Activated T-helper 2 cell treated with anti-CD3 and anti-CD28 coated beads, Interferon-gamma antibody, Interleukin-2, Interleukin-4, amounts not matched to agents 10 μg/mL and 5 μg/mL and 100 μg/mL, durations not matched to agents 14 hours and 24 hours and 36 hours (primary cell): ENCODE data around the gene ASCC1. TPM values are rescaled to one million over a fixed set of nuclear protein-coding genes. Genes with fewer than 3 reads are reported as not detected.
"Not testable (repeated sequence)": the region's sequence is repeated elsewhere in the genome, so short reads cannot be mapped to it uniquely, and the experiment has no call there.

Experiments used
- DNase-seq: peaks from one replicate; pipeline ENCODE4 v3.0.0; 2021; ENCODE audit warnings: low spot score
- H3K27ac Mint-ChIP-seq: one replicate; pipeline ENCODE4 v1.8.0; 2021; ENCODE audit warnings: mixed read lengths
- H3K27me3 Mint-ChIP-seq: one replicate; pipeline ENCODE4 v1.8.0; 2021; ENCODE audit warnings: low read depth, mixed read lengths
- H3K36me3 Mint-ChIP-seq: one replicate; pipeline ENCODE4 v1.8.0; 2021; ENCODE audit warnings: low read depth, mixed read lengths
- H3K4me1 Mint-ChIP-seq: one replicate; pipeline ENCODE4 v1.8.0; 2021; ENCODE audit warnings: low read depth, mixed read lengths
- H3K4me3 Mint-ChIP-seq: one replicate; pipeline ENCODE4 v1.8.0; 2021; ENCODE audit warnings: low read depth, mild to moderate bottlenecking, moderate library complexity, mixed read lengths
- H3K9me3 Mint-ChIP-seq: one replicate; pipeline ENCODE4 v1.8.0; 2021; ENCODE audit warnings: mixed read lengths
- intact Hi-C: fragments of 100-400 bp; cut with micrococcal nuclease; formaldehyde crosslinking; loops from one replicate; pipeline ENCODE4 v1.15.1; 2023
- total RNA-seq: library from RNA; stranded (reverse); gene quantifications from 2 replicates; pipeline ENCODE4 v1.2.3, GENCODE V29; 2022

Gene ASCC1
- total RNA-seq, 1 donor from 2014 or later = 46.2 TPM

DNA sequence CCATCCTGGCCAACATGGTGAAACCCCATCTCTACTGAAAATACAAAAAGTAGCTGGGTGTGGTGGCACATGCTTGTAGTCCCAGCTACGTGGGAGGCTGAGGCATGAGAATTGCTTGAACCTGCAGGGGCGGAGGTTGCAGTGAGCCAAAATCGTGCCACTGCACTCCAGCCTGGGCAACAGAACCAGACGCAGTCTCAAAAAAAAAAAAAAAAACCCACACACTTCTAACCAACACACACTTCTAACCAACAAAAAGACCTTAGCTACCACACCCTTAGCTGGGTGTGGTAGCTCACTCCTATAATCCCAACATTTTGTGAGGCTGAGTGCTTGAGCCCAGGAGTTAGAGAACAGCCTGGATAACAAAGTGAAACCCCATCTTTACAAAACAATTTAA is 93.9 kb downstream of the ASCC1 start:
- intact Hi-C loops = no loop called here
- peaks cover 45% of the 10 kb centered on the region for H3K36me3 Mint-ChIP-seq

DNA sequence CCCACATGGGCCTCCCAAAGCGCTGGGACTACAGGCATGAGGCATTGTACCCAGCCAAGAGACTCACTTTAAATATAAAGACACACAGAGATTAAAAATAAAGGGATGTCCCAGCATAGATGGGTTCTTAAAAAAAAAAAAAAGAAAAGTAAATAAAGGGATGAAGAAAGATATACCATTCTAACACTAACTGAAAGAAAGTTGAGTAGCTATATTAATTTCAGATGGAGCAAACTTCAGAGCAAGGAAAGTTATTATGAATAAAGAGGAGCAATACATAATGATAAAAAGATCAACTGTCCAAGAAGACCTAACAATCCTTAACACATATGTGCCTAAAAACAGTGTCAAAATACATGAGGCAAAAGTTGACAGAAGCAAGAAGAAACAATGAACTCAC is 94.7 kb downstream of the ASCC1 start:
- Mint-ChIP-seq H3K4me3 (no peak overlapping the region), H3K36me3 (peaks cover 43% of the 10 kb centered on the region), H3K9me3 (peaks cover 10% of the 10 kb centered on the region), H3K27me3 (no peaks in the 10 kb centered on the region), H3K4me1 (peaks cover 32% of the 10 kb centered on the region), H3K27ac (no peak overlapping the region)
- intact Hi-C loops = no loop called here
- no peak for DNase-seq

More for the DNA sequence above, 93.9 kb downstream of the ASCC1 start:
- DNase-seq = no peak
- Mint-ChIP-seq H3K27ac (no peak overlapping the region), H3K4me3 (no peak overlapping the region), H3K4me1 (peaks cover 35% of the 10 kb centered on the region), H3K27me3 (no peaks in the 10 kb centered on the region), H3K9me3 (peaks cover 5% of the 10 kb centered on the region)

DNA sequence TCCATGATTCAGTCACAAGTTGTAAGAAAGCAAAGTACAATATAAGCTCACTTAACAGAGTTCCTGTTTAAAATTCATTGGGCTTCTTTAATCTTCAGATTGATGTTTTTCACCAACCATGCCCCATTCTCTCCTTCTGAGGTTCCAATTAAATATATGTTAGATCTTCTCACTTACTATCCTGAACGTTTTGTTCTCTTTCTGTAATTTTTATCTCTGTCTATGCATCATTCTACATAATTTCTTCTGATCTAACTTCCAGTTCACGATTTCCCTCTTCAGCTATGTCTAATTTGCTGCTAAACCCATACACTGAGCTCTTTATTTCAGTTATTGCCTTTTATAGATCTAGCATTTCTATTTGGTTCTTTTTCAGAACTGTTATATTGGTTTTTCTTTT is 99.7 kb downstream of the ASCC1 start:
- Mint-ChIP-seq H3K9me3 (peaks cover 13% of the 10 kb centered on the region), H3K4me3 (no peak overlapping the region), H3K27ac (no peak overlapping the region), H3K4me1 (peaks cover 8% of the 10 kb centered on the region), H3K27me3 (no peaks in the 10 kb centered on the region), H3K36me3 (peaks cover 58% of the 10 kb centered on the region)
- DNase-seq = no peak
- intact Hi-C loops = no loop called here

DNA sequence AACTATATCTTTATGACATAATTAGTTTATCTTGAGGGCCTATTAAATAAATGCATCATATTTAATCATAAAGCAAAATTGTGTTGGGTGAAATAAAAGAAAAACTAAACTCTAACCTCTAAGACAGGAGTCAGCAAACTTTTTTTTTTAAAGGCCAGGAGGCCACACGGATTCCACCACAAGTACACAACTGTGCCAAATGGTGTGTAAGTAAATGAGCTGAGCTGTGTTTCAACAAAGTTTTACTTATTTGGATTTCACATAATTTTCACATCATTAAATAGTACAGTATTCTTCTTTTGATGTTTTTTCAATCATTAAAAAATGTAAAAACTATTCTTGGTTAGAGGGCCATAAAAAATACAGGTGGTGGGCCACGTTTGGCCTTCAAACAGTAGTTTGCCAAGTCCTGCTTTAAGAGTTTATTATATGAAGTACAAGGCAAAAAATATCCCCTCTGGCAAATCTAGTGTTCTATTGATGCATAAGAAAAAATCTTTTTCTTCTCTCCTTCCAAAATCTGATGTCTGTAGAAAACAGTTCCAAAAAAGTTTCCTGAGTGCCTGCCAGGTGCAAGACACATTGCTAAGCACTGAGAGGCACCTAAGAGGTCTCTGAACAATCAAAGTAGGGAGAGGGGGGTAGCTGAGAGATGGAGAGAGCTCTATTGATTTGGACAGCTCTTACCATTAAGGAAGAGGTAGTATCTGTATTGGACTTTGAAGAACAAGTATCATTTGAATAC is 101.2 kb downstream of the ASCC1 start:
- peaks cover 10% of the 10 kb centered on the region for H3K4me1 Mint-ChIP-seq
- no peak for DNase-seq
- H3K4me3 Mint-ChIP-seq = no peak overlapping the region
- H3K36me3 Mint-ChIP-seq = peaks cover 56% of the 10 kb centered on the region
- H3K27me3 Mint-ChIP-seq = no peaks in the 10 kb centered on the region
- intact Hi-C loops = no loop called here
- H3K9me3 Mint-ChIP-seq = peaks cover 13% of the 10 kb centered on the region
- H3K27ac Mint-ChIP-seq = no peak overlapping the region

DNA sequence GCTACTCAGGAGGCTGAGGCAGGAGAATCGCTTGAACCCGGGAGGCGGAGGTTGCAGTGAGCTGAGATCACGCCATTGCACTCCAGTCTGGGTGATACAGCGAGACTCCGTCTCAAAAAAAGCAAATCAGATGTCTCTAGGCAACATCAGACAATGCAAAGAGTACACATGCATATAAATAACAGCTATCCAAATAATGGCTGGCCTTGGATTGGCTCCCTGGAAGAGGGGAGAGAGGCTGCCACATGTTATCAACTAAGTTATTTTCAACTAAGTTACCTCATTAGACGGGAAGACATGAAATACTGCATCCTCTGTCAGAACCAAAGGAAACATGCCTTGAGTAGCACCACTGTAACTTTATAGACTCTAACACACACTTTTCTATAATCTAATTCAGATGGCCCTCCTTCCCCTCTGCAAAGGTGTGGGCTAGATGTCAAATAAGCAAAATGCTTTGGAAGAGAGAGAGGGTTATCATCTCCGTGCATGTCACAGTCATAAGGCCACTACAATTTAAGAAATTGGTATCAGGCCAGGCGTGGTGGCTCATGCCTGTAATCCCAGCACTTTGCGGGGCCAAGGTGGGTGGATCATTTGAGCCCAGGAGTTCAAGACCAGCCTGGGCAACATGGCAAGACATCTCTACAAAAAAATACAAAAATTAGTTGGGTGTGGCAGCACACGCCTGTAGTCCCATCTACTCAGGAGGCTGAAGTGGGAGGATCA is 105.2 kb downstream of the ASCC1 start:
- peaks cover 44% of the 10 kb centered on the region for H3K4me1 Mint-ChIP-seq
- H3K36me3 Mint-ChIP-seq = peaks cover 38% of the 10 kb centered on the region
- no peak overlapping the region for H3K4me3 Mint-ChIP-seq
- H3K9me3 Mint-ChIP-seq = no peaks in the 10 kb centered on the region
- no peaks in the 10 kb centered on the region for H3K27me3 Mint-ChIP-seq
- no peak for DNase-seq
- intact Hi-C loops = no loop called here
- no peak overlapping the region for H3K27ac Mint-ChIP-seq

DNA sequence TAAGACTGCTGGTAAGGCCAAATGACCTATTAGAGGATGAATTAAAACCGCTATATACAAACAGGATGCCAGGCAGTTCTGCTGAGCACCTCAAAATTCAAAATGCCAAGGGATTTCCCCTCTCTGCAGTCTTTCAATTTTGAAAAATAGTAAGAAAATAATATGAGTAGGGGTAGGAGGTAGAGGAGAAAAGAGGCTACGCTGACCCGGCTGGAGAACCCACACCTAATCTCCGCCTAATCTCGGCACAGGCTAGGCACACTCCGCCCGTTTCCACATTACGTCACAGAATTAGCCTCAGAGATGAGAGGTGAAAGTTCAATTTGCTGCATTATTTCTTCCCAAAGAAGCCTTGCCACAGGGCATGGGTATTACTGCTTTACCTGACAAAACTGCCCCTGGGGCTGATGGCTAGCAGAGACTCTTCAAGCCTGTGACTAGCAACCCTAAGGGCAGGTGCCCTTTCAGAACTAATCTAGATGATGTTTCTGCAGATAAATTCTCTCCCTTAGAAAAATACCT is 106.4 kb downstream of the ASCC1 start:
- no peak for DNase-seq
- intact Hi-C loops = loop anchor here (2.0 kb wide), 1 partner anchor 21 kb away; the partner anchor contains the start of gene SPOCK2
- no peaks in the 10 kb centered on the region for H3K9me3 Mint-ChIP-seq

DNA sequence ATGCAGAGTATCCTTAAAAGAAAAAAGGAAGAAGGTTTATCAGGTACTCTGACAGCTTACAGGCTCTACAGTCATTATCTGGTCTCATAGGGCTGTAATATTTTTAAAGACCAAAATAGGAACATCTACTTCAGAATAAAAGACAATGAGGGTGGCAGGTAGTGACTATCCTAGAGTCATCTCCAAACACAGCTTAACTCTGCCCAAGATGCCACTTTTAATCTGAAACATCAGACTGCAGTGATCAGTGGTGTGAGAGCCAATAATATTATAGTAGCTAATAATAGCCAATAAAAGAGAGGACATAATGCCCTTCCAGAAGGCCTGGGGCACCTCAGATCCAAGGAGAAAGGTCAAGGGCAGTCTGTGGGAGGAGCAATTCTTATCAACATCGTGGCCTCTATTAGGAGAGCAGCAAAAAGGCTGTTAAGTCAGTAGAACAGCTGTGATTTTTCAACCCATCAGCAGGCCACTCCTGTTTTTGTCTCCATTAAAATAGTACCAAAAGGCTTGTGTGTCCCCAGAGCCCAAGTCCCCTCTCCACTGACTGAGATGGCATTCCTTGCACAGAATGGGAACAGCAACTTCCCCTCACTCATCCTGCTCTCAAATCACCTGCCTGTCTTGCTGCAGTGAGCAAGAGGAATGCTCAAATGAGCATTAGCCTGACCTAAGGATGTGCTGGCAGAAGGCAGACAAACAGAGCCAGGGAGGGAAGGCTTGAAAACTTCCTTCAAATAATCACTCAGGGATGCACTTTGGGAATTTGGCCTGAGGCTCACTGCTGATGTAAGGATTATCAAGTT is 107.0 kb downstream of the ASCC1 start:
- Mint-ChIP-seq H3K4me3 (peak overlapping the region; percentile 30), H3K27ac (peak overlapping the region; percentile 93), H3K27me3 (no peaks in the 10 kb centered on the region), H3K36me3 (peaks cover 45% of the 10 kb centered on the region), H3K9me3 (no peaks in the 10 kb centered on the region), H3K4me1 (peaks cover 53% of the 10 kb centered on the region)
- intact Hi-C loops = loop anchor here (2.0 kb wide), 1 partner anchor 20 kb away; the partner anchor contains the start of gene SPOCK2
- no peak for DNase-seq

More for the DNA sequence above, 106.4 kb downstream of the ASCC1 start:
- H3K27ac Mint-ChIP-seq = peak overlapping the region; percentile 93
- no peak overlapping the region for H3K4me3 Mint-ChIP-seq
- no peaks in the 10 kb centered on the region for H3K27me3 Mint-ChIP-seq
- peaks cover 51% of the 10 kb centered on the region for H3K4me1 Mint-ChIP-seq
- peaks cover 40% of the 10 kb centered on the region for H3K36me3 Mint-ChIP-seq

DNA sequence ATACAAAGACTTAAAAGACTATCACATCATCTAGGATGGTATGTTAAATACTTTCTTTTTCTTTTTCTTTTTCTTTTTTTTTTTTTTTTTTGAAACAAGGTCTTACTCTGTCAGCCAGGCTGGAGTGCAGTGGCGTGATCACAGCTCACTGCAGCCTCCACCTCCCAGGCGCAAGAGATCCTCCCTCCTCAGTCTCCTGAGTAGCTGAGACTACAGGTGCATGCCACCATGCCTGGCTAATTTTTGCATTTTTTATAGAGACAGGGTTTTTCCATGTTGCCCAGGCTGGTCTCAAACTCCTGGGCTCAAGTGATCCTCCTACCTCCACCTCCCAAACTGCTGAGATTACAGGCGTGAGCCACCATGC is 108.1 kb downstream of the ASCC1 start:
- H3K36me3 Mint-ChIP-seq = peaks cover 45% of the 10 kb centered on the region
- H3K9me3 Mint-ChIP-seq, H3K27me3 Mint-ChIP-seq, DNase-seq: not testable (repeated sequence)
- peaks cover 54% of the 10 kb centered on the region for H3K4me1 Mint-ChIP-seq
- peak overlapping the region; percentile 74 for H3K4me3 Mint-ChIP-seq
- peak overlapping the region; percentile 93 for H3K27ac Mint-ChIP-seq
- intact Hi-C loops = loop anchor here (2.0 kb wide), 1 partner anchor 19 kb away; the partner anchor contains the start of gene SPOCK2

DNA sequence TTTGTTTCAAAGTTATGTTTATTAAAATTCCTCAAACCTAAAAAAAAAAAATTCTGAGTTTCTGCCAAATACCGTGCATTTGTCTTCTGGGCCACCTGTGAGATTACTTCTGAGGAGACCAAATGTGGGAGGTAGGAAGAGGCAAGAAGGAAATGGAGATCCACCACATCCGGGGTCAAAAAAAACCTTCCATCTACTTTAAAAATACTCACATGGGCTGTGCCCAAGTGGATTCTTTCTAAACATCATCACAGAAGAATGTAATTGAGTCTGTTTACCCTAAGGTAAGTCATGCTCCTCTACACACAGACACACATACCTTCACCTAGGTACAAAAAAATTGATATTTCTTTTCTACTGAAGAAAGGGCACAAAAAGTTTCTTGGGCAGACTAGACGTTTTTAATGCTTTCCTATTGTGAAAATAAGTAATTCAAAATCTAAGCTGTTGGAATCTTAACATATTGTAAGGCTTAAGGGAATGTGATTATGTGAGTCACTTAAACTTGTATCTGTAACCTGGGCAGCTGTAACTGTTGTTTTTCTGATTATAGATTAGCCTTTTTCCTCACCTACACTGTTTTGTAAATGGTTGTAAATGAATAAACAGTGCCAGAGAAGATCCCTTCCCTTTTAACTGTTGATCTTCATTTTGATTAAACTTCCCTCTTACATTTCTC is 108.6 kb downstream of the ASCC1 start:
- Mint-ChIP-seq H3K36me3 (peaks cover 43% of the 10 kb centered on the region), H3K9me3 (no peaks in the 10 kb centered on the region), H3K4me3 (peak overlapping the region; percentile 74), H3K27ac (peak overlapping the region; percentile 93), H3K27me3 (no peaks in the 10 kb centered on the region), H3K4me1 (peaks cover 54% of the 10 kb centered on the region)
- intact Hi-C loops = loop anchor here (1.0 to 2.0 kb wide), 2 partner anchors 11 to 19 kb away; partner anchors contain the start of gene SPOCK2
- no peak for DNase-seq

DNA sequence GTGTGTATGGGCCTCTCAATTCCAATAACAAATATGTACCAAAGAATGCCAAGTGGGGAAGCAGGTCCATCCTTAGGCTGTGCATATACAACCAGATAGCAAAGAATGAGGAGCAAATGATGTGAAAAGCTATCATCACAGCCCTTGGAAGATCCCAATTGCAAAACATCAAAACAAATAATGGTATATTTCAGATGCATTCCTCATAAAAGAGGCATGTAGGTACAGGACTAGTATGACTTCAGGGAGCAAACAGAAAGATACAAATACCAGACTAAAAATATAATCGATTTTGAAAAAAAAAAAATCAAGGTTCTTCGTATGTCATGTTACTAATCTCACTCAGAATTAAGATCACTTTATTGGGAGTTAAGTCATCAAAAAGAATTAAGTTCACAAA is 109.2 kb downstream of the ASCC1 start:
- peaks cover 53% of the 10 kb centered on the region for H3K4me1 Mint-ChIP-seq
- intact Hi-C loops = loop anchor here (1.0 kb wide), 1 partner anchor 11 kb away; no protein-coding TSS in a partner anchor

DNA sequence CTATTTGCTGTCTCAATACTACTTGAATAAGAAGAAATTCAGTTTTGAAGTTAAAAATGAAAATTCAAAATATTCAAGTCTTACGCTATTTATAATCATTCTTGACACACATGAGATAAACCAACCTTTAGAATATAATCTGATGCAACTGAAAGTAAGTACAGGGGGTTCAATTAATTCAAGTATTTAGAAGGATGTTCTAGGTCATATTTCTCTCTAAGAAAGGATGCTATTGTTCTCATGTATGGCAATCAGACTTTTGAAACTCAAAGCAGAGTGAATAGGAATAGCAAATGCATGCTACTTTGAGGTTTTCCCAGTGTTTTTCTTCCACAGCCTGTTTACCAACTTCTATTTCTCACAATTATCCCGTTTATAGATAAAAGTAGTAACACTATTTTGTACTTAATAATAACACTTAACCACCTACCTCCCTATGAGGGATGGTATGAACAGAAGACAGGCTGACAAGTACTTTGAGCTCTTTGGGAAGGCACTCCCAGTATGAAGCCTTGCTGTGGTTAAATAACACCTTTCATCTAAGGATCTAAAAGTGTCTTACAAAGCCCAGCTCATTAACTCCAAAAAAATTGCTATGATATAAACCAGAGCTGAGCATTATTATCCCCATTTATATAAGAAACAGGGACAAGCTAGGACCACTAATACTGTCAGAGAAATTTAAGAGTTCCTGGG is 109.8 kb downstream of the ASCC1 start:
- DNase-seq = no peak
- Mint-ChIP-seq H3K9me3 (no peaks in the 10 kb centered on the region), H3K36me3 (peaks cover 50% of the 10 kb centered on the region), H3K4me1 (peaks cover 58% of the 10 kb centered on the region), H3K27me3 (no peaks in the 10 kb centered on the region), H3K4me3 (peak overlapping the region; percentile 74), H3K27ac (peak overlapping the region; percentile 93)
- intact Hi-C loops = no loop called here

More for the DNA sequence above, 109.2 kb downstream of the ASCC1 start:
- Mint-ChIP-seq H3K27me3 (no peaks in the 10 kb centered on the region), H3K27ac (peak overlapping the region; percentile 93), H3K4me3 (peak overlapping the region; percentile 74), H3K36me3 (peaks cover 44% of the 10 kb centered on the region), H3K9me3 (no peaks in the 10 kb centered on the region)
- no peak for DNase-seq
